Esophagus muscularis mucosa (tissue), 4 donors: Measurements from ENCODE around the gene WBP2. TPM values are rescaled to one million over a fixed set of nuclear protein-coding genes. Genes with fewer than 3 reads are reported as not detected.

Source experiments
- DNase-seq: peaks from one replicate; pipeline ENCODE4 v3.0.0-alpha.2; 2017; ENCODE audit errors: extremely low spot score
- H3K27ac ChIP-seq, 4 donors: fragments of 200-600 bp; sonication (generic); replicated peaks in 1 of 4; 1 replicate in 3 of 4; 2 replicates in 1 of 4; pipeline ENCODE4 v1.5.1; 2016 to 2019; ENCODE audit warnings: mild to moderate bottlenecking in 1 of 4
- H3K27me3 ChIP-seq, 4 donors: fragments of 200-600 bp; sonication (generic); one replicate each; pipeline versions ENCODE4 v1.5.1 to v1.6.0; 2016 to 2019
- H3K36me3 ChIP-seq, 4 donors: fragments of 200-600 bp; sonication (generic); one replicate each; pipeline ENCODE4 v1.5.1; 2016 to 2019
- H3K4me1 ChIP-seq, 4 donors: fragments of 200-600 bp; sonication (generic); one replicate each; pipeline ENCODE4 v1.5.1; 2016 to 2019
- H3K4me3 ChIP-seq, 4 donors: fragments of 200-600 bp; sonication (generic); 1 replicate in 2 of 4; 2 replicates in 2 of 4; pipeline ENCODE4 v1.5.1; 2016 to 2019; ENCODE audit warnings: mild to moderate bottlenecking in 4 of 4, moderate library complexity in 1 of 4
- H3K9me3 ChIP-seq, 4 donors: fragments of 200-600 bp; sonication (generic); 1 replicate in 3 of 4; 2 replicates in 1 of 4; pipeline ENCODE4 v1.5.1; 2016 to 2019
- EP300 ChIP-seq: sonication (generic); formaldehyde crosslinking; IDR thresholded peaks from one replicate; pipeline ENCODE4 v1.6.1; 2017; ENCODE audit warnings: antibody characterized with exemption
- POLR2A ChIP-seq: fragments of 450-650 bp; IDR thresholded peaks from one replicate; pipeline ENCODE4 v1.6.1; 2017; ENCODE audit warnings: antibody characterized with exemption, moderate library complexity, mild to moderate bottlenecking, low read depth
- POLR2AphosphoS5 ChIP-seq, 2 donors: sonication (generic); formaldehyde crosslinking; IDR thresholded peaks; one replicate each; pipeline ENCODE4 v1.6.1; 2017; ENCODE audit warnings: antibody characterized with exemption in 2 of 2
- WGBS: methylation state at CpG from one replicate; pipeline ENCODE4 v1.1.5; 2018; 5-methylcytosine and 5-hydroxymethylcytosine counted together
- intact Hi-C: fragments of 100-400 bp; cut with DNase I; formaldehyde crosslinking; loops from one replicate; pipeline ENCODE4 v1.15.1; 2023
- total RNA-seq, 4 donors: library from RNA; depleted of rRNA; stranded (reverse); fragments of >200 nt; gene quantifications; one replicate each; pipeline versions ENCODE4 v1.1.0 to v1.2.1, GENCODE V29; 2016
- TF ChIP-seq, protein P1 (sequence below), 3 experiments: fragments of 200-600 bp in 2 of 3; fragments of 450-650 bp in 1 of 3; sonication (generic) in 2 of 3; IDR thresholded peaks; one replicate each; pipeline ENCODE4 v1.5.1; 2017 to 2019; ENCODE audit warnings: antibody characterized with exemption in 3 of 3, mild to moderate bottlenecking in 2 of 3, moderate library complexity in 1 of 3

Gene WBP2
- total RNA-seq, 4 donors from 2014 or later: 48.2 to 95.8 (median 85.2) TPM

DNA sequence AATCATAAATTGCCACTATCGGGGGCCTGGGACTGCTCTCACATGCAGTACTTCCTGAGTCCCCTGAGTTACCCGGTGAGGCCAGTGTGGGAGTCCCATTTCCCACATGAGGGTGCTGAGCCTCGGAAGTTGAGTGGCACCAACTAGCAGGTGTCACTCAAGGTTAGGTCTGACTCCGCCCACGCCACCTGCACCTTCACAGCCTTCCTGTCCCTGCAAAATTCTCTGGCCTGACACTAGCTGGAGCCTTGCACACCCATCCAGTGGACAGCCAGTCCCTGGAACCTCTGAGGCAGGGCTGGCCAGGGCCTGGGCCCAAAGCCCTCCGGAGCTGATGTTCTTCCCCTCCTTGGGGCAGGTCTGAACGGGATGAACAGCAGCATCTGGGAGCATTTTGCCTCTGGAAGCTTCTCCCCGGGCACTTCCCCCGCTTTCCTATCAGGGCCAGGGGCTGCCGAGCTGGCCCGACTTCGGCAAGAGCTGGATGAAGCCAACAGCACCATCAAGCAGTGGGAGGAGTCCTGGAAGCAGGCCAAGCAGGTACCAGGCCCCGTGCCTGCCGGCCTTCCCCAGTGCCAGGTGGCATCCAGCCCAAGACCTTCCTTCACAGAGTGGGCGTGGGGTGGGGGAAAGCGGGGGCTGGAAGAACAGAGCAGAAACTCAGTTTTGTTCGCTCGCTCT is 32.9 kb downstream of the WBP2 start:
- DNase-seq: no peak
- Histone ChIP-seq H3K27me3 (no peaks in the 10 kb centered on the region), H3K4me1 (peaks cover 13 to 31% (median 20%) of the 10 kb centered on the region in 4 donors), H3K9me3 (no peaks in the 10 kb centered on the region), H3K4me3 (no peak overlapping the region), H3K36me3 (peaks cover 39 to 93% (median 87%) of the 10 kb centered on the region in 4 donors), H3K27ac (peak overlapping the region in 1 of 4 donors; percentile 45)
- no peak for TF ChIP-seq EP300
- TF ChIP-seq, protein P1, sequence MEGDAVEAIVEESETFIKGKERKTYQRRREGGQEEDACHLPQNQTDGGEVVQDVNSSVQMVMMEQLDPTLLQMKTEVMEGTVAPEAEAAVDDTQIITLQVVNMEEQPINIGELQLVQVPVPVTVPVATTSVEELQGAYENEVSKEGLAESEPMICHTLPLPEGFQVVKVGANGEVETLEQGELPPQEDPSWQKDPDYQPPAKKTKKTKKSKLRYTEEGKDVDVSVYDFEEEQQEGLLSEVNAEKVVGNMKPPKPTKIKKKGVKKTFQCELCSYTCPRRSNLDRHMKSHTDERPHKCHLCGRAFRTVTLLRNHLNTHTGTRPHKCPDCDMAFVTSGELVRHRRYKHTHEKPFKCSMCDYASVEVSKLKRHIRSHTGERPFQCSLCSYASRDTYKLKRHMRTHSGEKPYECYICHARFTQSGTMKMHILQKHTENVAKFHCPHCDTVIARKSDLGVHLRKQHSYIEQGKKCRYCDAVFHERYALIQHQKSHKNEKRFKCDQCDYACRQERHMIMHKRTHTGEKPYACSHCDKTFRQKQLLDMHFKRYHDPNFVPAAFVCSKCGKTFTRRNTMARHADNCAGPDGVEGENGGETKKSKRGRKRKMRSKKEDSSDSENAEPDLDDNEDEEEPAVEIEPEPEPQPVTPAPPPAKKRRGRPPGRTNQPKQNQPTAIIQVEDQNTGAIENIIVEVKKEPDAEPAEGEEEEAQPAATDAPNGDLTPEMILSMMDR (IDR thresholded peaks at IDR 0.05): no peak
- no peak for TF ChIP-seq POLR2A
- no peak for TF ChIP-seq POLR2AphosphoS5 (IDR thresholded peaks at IDR 0.05)
- intact Hi-C loops: loop anchor here (10.0 kb wide), 1 partner anchor 57 kb away; the partner anchor contains the start of gene GALK1
- 65% methylated on average over 10 of the region's 18 CpGs for WGBS

DNA sequence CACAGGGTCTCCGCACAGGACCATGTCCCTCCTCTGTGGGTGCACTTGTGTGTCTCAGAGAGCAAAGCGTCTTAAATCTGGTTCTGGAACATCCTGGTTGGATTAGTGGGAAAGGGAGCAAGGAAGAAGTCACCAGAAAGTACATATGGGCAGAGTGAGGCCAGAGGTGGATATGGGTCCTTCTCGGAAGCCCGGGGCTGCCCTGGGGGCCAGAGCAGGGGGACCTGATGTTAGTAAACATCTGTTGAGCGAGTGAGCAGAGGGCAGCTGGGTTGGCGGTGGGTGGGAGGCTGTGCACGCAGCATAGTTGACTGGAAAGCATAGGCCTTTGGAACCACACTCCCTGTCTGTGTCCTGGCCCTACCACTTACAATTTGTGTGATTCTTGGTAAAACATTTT is 33.6 kb downstream of the WBP2 start:
- no peak for TF ChIP-seq EP300
- TF ChIP-seq, protein P1 (IDR thresholded peaks at IDR 0.05): no peak
- TF ChIP-seq POLR2A: no peak
- no peak for TF ChIP-seq POLR2AphosphoS5 (IDR thresholded peaks at IDR 0.05)
- Histone ChIP-seq H3K9me3 (no peaks in the 10 kb centered on the region), H3K4me1 (peaks cover 8 to 24% (median 13%) of the 10 kb centered on the region in 4 donors), H3K27me3 (no peaks in the 10 kb centered on the region), H3K36me3 (peaks cover 40 to 100% (median 93%) of the 10 kb centered on the region in 4 donors), H3K27ac (peak overlapping the region in 1 of 4 donors; percentile 15), H3K4me3 (no peak overlapping the region)
- intact Hi-C loops: loop anchor here (10.0 kb wide), 1 partner anchor 57 kb away; the partner anchor contains the start of gene GALK1
- 91% methylated on average over 7 of the region's 7 CpGs for WGBS
- DNase-seq: no peak

DNA sequence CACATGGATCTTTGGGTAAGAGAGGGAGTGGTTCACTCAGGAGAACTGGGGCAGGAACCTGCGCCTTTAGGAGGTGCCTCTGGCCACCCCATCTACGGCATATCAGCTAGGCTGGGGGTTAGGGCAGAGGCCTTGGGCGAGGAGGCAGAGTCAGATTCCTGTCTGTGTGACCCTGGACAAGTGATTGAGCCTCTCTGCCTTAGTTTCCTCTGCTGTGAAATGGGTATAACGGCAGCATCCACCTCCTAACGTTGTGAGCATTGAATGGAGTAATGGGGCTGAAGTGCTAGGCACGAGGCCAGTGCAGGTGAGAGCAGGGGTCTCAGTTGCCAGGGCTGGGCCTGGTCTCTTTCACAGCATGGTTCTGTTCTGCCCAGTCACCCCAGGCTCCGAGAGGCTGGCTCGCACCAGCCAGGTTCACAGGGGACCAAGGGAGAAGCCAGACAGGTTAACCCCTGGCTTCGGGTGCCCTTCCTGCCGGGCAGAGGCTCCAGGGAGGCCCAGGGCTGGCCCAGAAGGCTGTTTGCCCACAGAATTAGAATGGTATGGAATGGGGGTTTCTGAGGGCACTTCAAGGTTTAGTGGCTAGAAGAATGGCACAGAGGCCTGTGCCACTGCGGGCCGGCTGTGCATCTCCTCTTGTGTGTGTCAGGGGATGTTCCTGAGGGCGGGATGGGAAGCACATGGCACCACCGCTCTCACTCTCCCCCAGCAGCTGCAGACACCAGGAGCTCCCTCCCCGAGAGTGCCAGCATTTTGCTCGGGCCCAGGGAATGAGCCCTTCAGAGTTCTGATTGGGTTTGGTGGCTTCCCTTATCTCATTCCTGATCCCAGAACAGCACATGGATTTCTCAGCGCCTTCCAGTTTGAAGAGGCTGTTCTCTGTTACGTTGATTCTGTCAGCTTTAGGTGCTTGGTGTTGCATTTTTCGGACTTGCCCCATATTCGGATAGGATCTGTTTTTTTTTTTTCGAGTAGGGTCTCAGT is 34.7 kb downstream of the WBP2 start:
- TF ChIP-seq POLR2A (no peak), POLR2AphosphoS5 (IDR thresholded peaks at IDR 0.05) (no peak), EP300 (no peak)
- TF ChIP-seq, protein P1 (IDR thresholded peaks at IDR 0.05): no peak
- Histone ChIP-seq H3K36me3 (peaks cover 40 to 99% (median 96%) of the 10 kb centered on the region in 4 donors), H3K9me3 (no peaks in the 10 kb centered on the region), H3K4me3 (no peak overlapping the region), H3K27ac (no peak overlapping the region), H3K4me1 (peaks cover 8 to 22% (median 12%) of the 10 kb centered on the region in 4 donors), H3K27me3 (no peaks in the 10 kb centered on the region)
- 81% methylated on average over 13 of the region's 21 CpGs for WGBS
- intact Hi-C loops: loop anchor here (10.0 kb wide), 1 partner anchor 56 kb away; the partner anchor contains the start of gene GALK1
- DNase-seq: no peak

DNA sequence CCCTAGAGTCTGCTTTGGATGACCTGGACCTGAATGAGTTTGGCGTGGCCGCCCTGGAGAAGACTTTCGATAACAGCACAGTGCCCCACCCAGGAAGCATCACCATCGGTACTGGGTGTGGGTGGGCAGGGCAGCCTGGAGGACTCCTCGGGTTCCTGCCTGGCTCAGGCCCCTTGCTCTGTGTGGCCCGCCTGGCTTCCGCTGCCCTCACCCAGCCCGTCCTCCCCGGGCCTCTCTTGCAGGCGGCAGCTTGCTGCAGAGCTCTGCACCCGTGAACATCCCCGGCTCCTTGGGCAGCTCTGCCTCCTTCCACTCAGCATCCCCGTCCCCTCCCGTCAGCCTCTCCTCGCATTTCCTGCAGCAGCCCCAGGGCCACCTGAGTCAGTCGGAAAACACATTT is 35.5 kb downstream of the WBP2 start:
- H3K4me1 ChIP-seq: peaks cover 7 to 15% (median 10%) of the 10 kb centered on the region in 4 donors
- DNase-seq: no peak
- H3K9me3 ChIP-seq: no peaks in the 10 kb centered on the region
- no peaks in the 10 kb centered on the region for H3K27me3 ChIP-seq
- intact Hi-C loops: loop anchor here (10.0 kb wide), 1 partner anchor 55 kb away; the partner anchor contains the start of gene GALK1
- TF ChIP-seq, protein P1 (IDR thresholded peaks at IDR 0.05): no peak
- no peak for TF ChIP-seq POLR2A
- no peak overlapping the region for H3K4me3 ChIP-seq
- WGBS: 87% methylated on average over 16 of the region's 16 CpGs
- H3K36me3 ChIP-seq: peaks cover 42 to 99% (median 96%) of the 10 kb centered on the region in 4 donors
- no peak overlapping the region for H3K27ac ChIP-seq
